Measurements from ENCODE around the gene LRPPRC.

The LRPPRC gene

GRCh38 chr2:43874776-43875451 is 120.9 kb downstream of the LRPPRC start:
- no peak overlapping the region for H3K4me3 ChIP-seq (ENCODE audit: low read length)
- no peak for TF ChIP-seq CTCF (IDR thresholded peaks at IDR 0.05; ENCODE audit: insufficient read depth, low read depth, low read length, missing control alignments)
- no peak for DNase-seq (ENCODE audit: low read depth)

- no peak overlapping the region for H3K4me3 ChIP-seq (ENCODE audit: low read length)
- TF ChIP-seq CTCF (IDR thresholded peaks at IDR 0.05; ENCODE audit: insufficient read depth, low read depth, low read length, missing control alignments), result no peak
- no peak for DNase-seq (ENCODE audit: low read depth)
These were observed 123.6 kb downstream of the LRPPRC start for GRCh38 chr2:43872151-43872550.

GRCh38 chr2:43855292-43855691 is 140.5 kb downstream of the LRPPRC start:
- no peak for DNase-seq (ENCODE audit: low read depth)
- TF ChIP-seq CTCF (IDR thresholded peaks at IDR 0.05; ENCODE audit: insufficient read depth, low read depth, low read length, missing control alignments), result no peak
- no peak overlapping the region for H3K4me3 ChIP-seq (ENCODE audit: low read length)

GRCh38 chr2:43854671-43855070 is 141.1 kb downstream of the LRPPRC start:
- no peak for TF ChIP-seq CTCF (IDR thresholded peaks at IDR 0.05; ENCODE audit: insufficient read depth, low read depth, low read length, missing control alignments)
- H3K4me3 ChIP-seq (ENCODE audit: low read length), result no peak overlapping the region
- DNase-seq (ENCODE audit: low read depth), result no peak

- no peak overlapping the region for H3K4me3 ChIP-seq (ENCODE audit: low read length)
- no peak for DNase-seq (ENCODE audit: low read depth)
- no peak for TF ChIP-seq CTCF (IDR thresholded peaks at IDR 0.05; ENCODE audit: insufficient read depth, low read depth, low read length, missing control alignments)
These were observed 142.4 kb downstream of the LRPPRC start for GRCh38 chr2:43853141-43854081.

- H3K4me3 ChIP-seq (ENCODE audit: low read length), result no peak overlapping the region
- no peak for TF ChIP-seq CTCF (IDR thresholded peaks at IDR 0.05; ENCODE audit: insufficient read depth, low read depth, low read length, missing control alignments)
- DNase-seq (ENCODE audit: low read depth), result no peak
These were observed 143.5 kb downstream of the LRPPRC start for GRCh38 chr2:43852196-43852730.
